H9 (cell line): Measurements from ENCODE around the gene DLG5. TPM values are rescaled to one million over a fixed set of nuclear protein-coding genes. Genes with fewer than 3 reads are reported as not detected.

Experiments
- DNase-seq: peaks from one replicate; pipeline ENCODE4 v3.0.0-alpha.2; 2017
- H2AFZ ChIP-seq: one replicate; pipeline ENCODE4 v1.6.1; 2013; ENCODE audit warnings: mild to moderate bottlenecking, low read length, control low read depth, moderate library complexity
- H2AK5ac ChIP-seq: 2 replicates; pipeline ENCODE4 v1.6.1; 2013; ENCODE audit warnings: low read length, control low read depth, mixed read lengths; ENCODE audit not compliant: insufficient read length
- H2BK120ac ChIP-seq: one replicate; pipeline ENCODE4 v1.6.1; 2013; ENCODE audit warnings: low read depth, mild to moderate bottlenecking, low read length, control low read depth, inconsistent platforms; ENCODE audit not compliant: poor library complexity, severe bottlenecking
- H2BK12ac ChIP-seq: 2 replicates; pipeline ENCODE4 v1.6.1; 2013; ENCODE audit warnings: low read length, control low read depth, mixed read lengths, low read depth; ENCODE audit not compliant: insufficient read length
- H2BK15ac ChIP-seq: 2 replicates; pipeline ENCODE4 v1.6.1; 2013; ENCODE audit warnings: low read depth, low read length, control low read depth
- H2BK20ac ChIP-seq: one replicate; pipeline ENCODE4 v1.6.1; 2013; ENCODE audit warnings: low read depth, mild to moderate bottlenecking, low read length, control low read depth, inconsistent platforms; ENCODE audit not compliant: poor library complexity, severe bottlenecking
- H2BK5ac ChIP-seq: 2 replicates; pipeline ENCODE4 v1.6.1; 2013; ENCODE audit warnings: low read length, control low read depth, mixed read lengths; ENCODE audit not compliant: insufficient read length
- H3K14ac ChIP-seq: 2 replicates; pipeline ENCODE4 v1.6.1; 2013; ENCODE audit warnings: low read length, control low read depth; ENCODE audit not compliant: insufficient read depth
- H3K18ac ChIP-seq: 2 replicates; pipeline ENCODE4 v1.6.1; 2013; ENCODE audit warnings: low read depth, mild to moderate bottlenecking, mixed read lengths, low read length, control low read depth; ENCODE audit not compliant: insufficient read length
- H3K23ac ChIP-seq: 2 replicates; pipeline ENCODE4 v1.6.1; 2013; ENCODE audit warnings: low read length, control low read depth, mixed read lengths, low read depth; ENCODE audit not compliant: insufficient read length
- H3K23me2 ChIP-seq: 2 replicates; pipeline ENCODE4 v1.6.1; 2013; ENCODE audit warnings: low read depth, mild to moderate bottlenecking, mixed read lengths, low read length, control low read depth; ENCODE audit not compliant: insufficient read length, poor library complexity, severe bottlenecking
- H3K27ac ChIP-seq: 2 replicates; pipeline ENCODE4 v1.5.1; 2013; ENCODE audit warnings: low read length, control low read depth, mixed read lengths, low read depth; ENCODE audit not compliant: insufficient read length
- H3K27me3 ChIP-seq: 2 replicates; pipeline ENCODE4 v1.6.1; 2013; ENCODE audit warnings: low read length, control low read depth, inconsistent platforms; ENCODE audit not compliant: insufficient read depth
- H3K4ac ChIP-seq: 2 replicates; pipeline ENCODE4 v1.6.1; 2013; ENCODE audit warnings: low read depth, mild to moderate bottlenecking, control low read depth, inconsistent platforms, low read length, moderate library complexity
- H3K4me1 ChIP-seq: 2 replicates; pipeline ENCODE4 v1.6.1; 2013; ENCODE audit warnings: low read length, control low read depth, inconsistent platforms; ENCODE audit not compliant: insufficient read depth
- H3K4me2 ChIP-seq: 2 replicates; pipeline ENCODE4 v1.6.1; 2013; ENCODE audit warnings: low read length, control low read depth, mixed read lengths; ENCODE audit not compliant: insufficient read length, insufficient read depth
- H3K56ac ChIP-seq: 2 replicates; pipeline ENCODE4 v1.6.1; 2013; ENCODE audit warnings: low read depth, mild to moderate bottlenecking, mixed read lengths, low read length, control low read depth; ENCODE audit not compliant: insufficient read length
- H3K79me1 ChIP-seq: 2 replicates; pipeline ENCODE4 v1.6.1; 2013; ENCODE audit warnings: low read depth, mild to moderate bottlenecking, moderate library complexity, low read length, control low read depth, inconsistent platforms; ENCODE audit not compliant: insufficient read depth, poor library complexity, severe bottlenecking
- H3K79me2 ChIP-seq: 2 replicates; pipeline ENCODE4 v1.6.1; 2013; ENCODE audit warnings: low read length, control low read depth, inconsistent platforms; ENCODE audit not compliant: insufficient read depth
- H3K9ac ChIP-seq: 2 replicates; pipeline ENCODE4 v1.6.1; 2013; ENCODE audit warnings: low read length, control low read depth, mixed read lengths; ENCODE audit not compliant: insufficient read length; ENCODE audit errors: extremely low read depth
- H3K9me3 ChIP-seq: one replicate; pipeline ENCODE4 v1.6.1; 2013; ENCODE audit warnings: low read depth, low read length, inconsistent platforms; ENCODE audit not compliant: control insufficient read depth
- H3T11ph ChIP-seq: one replicate; pipeline ENCODE4 v1.6.1; 2013; ENCODE audit warnings: mild to moderate bottlenecking, low read length, control low read depth, inconsistent platforms
- H4K20me1 ChIP-seq: one replicate; pipeline ENCODE4 v1.6.1; 2013; ENCODE audit not compliant: control insufficient read depth, insufficient read length, insufficient read depth
- H4K5ac ChIP-seq: 2 replicates; pipeline ENCODE4 v1.6.1; 2013; ENCODE audit warnings: low read depth, mild to moderate bottlenecking, mixed read lengths, low read length, control low read depth; ENCODE audit not compliant: insufficient read length
- H4K8ac ChIP-seq: replicated peaks from 2 replicates; pipeline ENCODE4 v1.6.1; 2013; ENCODE audit warnings: low read length, control low read depth, mixed read lengths, low read depth; ENCODE audit not compliant: insufficient read length
- H4K91ac ChIP-seq: 2 replicates; pipeline ENCODE4 v1.6.1; 2013; ENCODE audit warnings: low read depth, mild to moderate bottlenecking, moderate library complexity, mixed read lengths, low read length, control low read depth; ENCODE audit not compliant: insufficient read length
- H3K27ac Mint-ChIP-seq, 3 experiments: 2 replicates in 2 of 3; 3 replicates in 1 of 3; pipeline ENCODE4 v1.8.0; 2020 to 2021; ENCODE audit warnings: mixed read lengths in 3 of 3, mild to moderate bottlenecking in 1 of 3, moderate library complexity in 1 of 3
- H3K27me3 Mint-ChIP-seq: 2 replicates; pipeline ENCODE4 v1.8.0; 2021; ENCODE audit warnings: low read depth, mild to moderate bottlenecking, moderate library complexity, mixed read lengths
- H3K36me3 Mint-ChIP-seq, 3 experiments: 2 replicates in 2 of 3; 3 replicates in 1 of 3; pipeline ENCODE4 v1.8.0; 2020 to 2021; ENCODE audit warnings: low read depth in 3 of 3, mixed read lengths in 3 of 3; ENCODE audit not compliant: insufficient read depth in 1 of 3
- H3K4me1 Mint-ChIP-seq, 2 experiments: 2 replicates each; pipeline ENCODE4 v1.8.0; 2020; ENCODE audit warnings: mixed read lengths in 2 of 2
- H3K4me3 Mint-ChIP-seq, 2 experiments: 2 replicates in 1 of 2; 3 replicates in 1 of 2; pipeline ENCODE4 v1.8.0; 2020 to 2021; ENCODE audit warnings: mild to moderate bottlenecking in 2 of 2, mixed read lengths in 2 of 2, moderate library complexity in 1 of 2
- H3K9me3 Mint-ChIP-seq, 2 experiments: 2 replicates in 1 of 2; 3 replicates in 1 of 2; pipeline ENCODE4 v1.8.0; 2020; ENCODE audit warnings: mild to moderate bottlenecking in 2 of 2, mixed read lengths in 2 of 2, moderate library complexity in 1 of 2
- WGBS: extraction: QIAGEN DNeasy Blood & Tissue Kit; methylation state at CpG from one replicate; pipeline ENCODE4 v1.1.7; 2013; ENCODE audit warnings: missing lambda C conversion rate, low lambda C conversion rate, mixed read lengths; ENCODE audit not compliant: insufficient read length; ENCODE audit errors: extremely low coverage; 5-methylcytosine and 5-hydroxymethylcytosine counted together
- total RNA-seq: library from RNA; stranded (reverse); gene quantifications from 2 replicates; pipeline ENCODE4 v1.2.1, GENCODE V29; 2021
- TF ChIP-seq, protein P1 (sequence below): fragments of 200-600 bp; sonication (generic); conservative IDR thresholded peaks from 3 replicates; pipeline ENCODE4 v1.8.0; 2021; ENCODE audit warnings: antibody characterized with exemption, mild to moderate bottlenecking

DLG5 gene
- total RNA-seq, 1 experiment from 2014 or later = 67.4 TPM

DNA sequence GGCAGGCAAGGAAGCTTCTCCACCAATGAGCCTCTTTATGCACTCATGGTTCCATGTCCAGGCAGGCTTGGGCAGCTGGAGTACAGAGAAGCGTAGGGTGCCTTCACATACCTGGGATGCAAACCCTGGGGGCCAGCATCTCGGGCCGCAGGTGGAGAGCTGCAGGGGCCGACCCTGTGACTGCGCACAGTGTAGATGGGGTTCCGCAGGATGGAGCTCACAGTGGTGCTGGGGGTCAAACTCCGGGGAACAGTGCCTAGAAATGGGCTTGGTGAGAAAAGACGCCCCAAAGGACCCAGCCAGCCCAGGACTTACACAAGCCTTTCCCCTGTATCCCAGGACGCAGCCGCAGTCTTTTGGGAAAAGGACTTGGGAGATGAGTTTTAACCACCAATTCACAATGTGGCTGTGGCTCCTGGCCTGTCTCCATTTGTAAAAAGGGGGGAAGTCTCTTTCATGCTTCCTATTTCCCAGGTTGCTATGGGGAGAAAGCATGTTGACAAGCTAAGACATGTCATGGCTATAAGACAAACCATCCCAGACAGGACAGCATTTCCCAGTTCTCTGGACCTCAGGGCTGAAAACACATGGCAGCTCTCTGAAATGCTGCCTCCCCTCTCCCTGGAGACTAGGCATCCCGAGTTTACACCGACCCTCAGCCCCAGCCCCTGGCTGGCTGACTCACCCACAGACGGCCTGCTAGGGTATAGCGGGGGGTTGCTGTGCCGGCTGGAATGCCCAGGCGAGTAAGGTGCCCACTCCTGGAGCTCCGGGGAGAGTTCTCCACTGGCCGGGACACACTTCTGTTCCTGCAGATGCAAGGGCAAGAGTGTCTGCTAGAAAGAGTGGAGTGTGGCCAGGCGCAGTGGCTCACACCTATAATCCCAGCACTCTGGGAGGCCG lies 107.1 kb downstream of the DLG5 start:
- Histone ChIP-seq H3K4me2 (no peak overlapping the region), H2BK5ac (no peak overlapping the region), H3K4me1 (no peaks in the 10 kb centered on the region), H4K91ac (no peak overlapping the region), H4K5ac (no peak overlapping the region), H3K23ac (no peak overlapping the region), H3K9me3 (no peaks in the 10 kb centered on the region), H3K4ac (no peak overlapping the region), H3K27ac (no peak overlapping the region), H3K27me3 (no peaks in the 10 kb centered on the region), H2BK120ac (no peak overlapping the region), H2BK20ac (no peak overlapping the region), H3K56ac (no peak overlapping the region), H3K14ac (no peak overlapping the region), H3K79me1 (no peaks in the 10 kb centered on the region), H4K8ac (no peak overlapping the region), H2AFZ (no peak overlapping the region), H4K20me1 (no peaks in the 10 kb centered on the region), H3T11ph (no peak overlapping the region), H3K9ac (no peak overlapping the region), H3K23me2 (no peaks in the 10 kb centered on the region), H2BK12ac (no peak overlapping the region), H2BK15ac (no peak overlapping the region), H3K18ac (no peak overlapping the region), H3K79me2 (no peaks in the 10 kb centered on the region), H2AK5ac (no peak overlapping the region)
- TF ChIP-seq, protein P1, sequence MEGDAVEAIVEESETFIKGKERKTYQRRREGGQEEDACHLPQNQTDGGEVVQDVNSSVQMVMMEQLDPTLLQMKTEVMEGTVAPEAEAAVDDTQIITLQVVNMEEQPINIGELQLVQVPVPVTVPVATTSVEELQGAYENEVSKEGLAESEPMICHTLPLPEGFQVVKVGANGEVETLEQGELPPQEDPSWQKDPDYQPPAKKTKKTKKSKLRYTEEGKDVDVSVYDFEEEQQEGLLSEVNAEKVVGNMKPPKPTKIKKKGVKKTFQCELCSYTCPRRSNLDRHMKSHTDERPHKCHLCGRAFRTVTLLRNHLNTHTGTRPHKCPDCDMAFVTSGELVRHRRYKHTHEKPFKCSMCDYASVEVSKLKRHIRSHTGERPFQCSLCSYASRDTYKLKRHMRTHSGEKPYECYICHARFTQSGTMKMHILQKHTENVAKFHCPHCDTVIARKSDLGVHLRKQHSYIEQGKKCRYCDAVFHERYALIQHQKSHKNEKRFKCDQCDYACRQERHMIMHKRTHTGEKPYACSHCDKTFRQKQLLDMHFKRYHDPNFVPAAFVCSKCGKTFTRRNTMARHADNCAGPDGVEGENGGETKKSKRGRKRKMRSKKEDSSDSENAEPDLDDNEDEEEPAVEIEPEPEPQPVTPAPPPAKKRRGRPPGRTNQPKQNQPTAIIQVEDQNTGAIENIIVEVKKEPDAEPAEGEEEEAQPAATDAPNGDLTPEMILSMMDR = no peak
- H3K27ac Mint-ChIP-seq = peak overlapping the region in 1 of 3 experiments; percentile 68; a peak in 2 of 7 replicates
- no peaks in the 10 kb centered on the region for H3K4me1 Mint-ChIP-seq
- H3K9me3 Mint-ChIP-seq = no peaks in the 10 kb centered on the region
- H3K36me3 Mint-ChIP-seq = peaks cover 36 to 79% (median 68%) of the 10 kb centered on the region in 3 experiments; a peak in 6 of 7 replicates
- WGBS = no CpG with 5 or more reads among the region's 20 CpGs
- DNase-seq = no peak
- H3K27me3 Mint-ChIP-seq = no peaks in the 10 kb centered on the region
- H3K4me3 Mint-ChIP-seq = no peak overlapping the region
